D721Med (cell line): Measurements from ENCODE around the gene HK1.

Experiments
- DNase-seq: peaks from one replicate; pipeline ENCODE4 v3.0.0; 2011; ENCODE audit warnings: low spot score; ENCODE audit not compliant: insufficient read length
- FAIRE-seq: peaks from 2 replicates; lab custom pipeline; 2011; peaks lifted over from hg19 to GRCh38; lab: Jason Lieb, UNC
- TF ChIP-seq, protein P1 (sequence below): IDR thresholded peaks from 2 replicates; pipeline ENCODE4 v1.5.1; 2012; ENCODE audit warnings: mild to moderate bottlenecking, control low read depth; ENCODE audit not compliant: insufficient read depth; ENCODE audit errors: missing control alignments

HK1 gene

DNA sequence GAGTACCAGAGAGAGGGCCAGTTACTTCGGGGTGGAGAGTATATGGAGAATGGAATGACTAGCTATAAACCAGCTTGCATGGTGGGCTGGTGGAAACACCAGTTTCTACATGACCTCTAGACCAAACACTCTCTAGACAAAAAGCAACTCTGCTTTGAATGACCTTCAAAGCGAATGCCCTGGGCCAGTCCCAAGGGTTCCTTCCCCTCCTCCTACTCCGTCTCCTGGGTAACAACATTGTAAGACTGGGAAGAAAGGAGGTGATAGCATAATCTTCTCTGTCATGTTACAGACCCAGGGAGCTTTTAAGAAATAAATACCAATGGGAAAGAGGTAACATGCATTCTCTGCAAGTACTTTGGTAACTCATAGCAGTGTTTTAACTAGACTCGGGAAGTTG is 7.4 kb downstream of the HK1 start:
- DNase-seq (no peak), FAIRE-seq (no peak)

DNA sequence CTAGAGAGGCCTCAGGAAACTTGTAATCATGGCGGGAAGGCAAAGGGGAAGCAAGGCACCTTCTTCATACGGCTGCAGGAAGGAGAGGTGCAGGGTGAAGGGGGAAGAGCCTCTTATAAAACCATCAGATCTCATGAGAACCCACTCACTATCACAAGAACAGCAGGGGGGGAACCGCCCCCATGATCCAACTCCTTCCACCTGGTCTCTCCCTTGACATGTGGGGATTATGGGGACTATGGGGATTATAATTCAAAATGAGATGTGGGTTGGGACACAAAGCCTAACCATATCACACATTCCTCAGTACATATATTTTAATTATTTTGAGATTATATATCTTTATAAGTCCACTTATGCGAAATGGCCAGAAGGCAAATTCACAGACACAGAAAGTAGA is 8.9 kb downstream of the HK1 start:
- FAIRE-seq (no peak), DNase-seq (no peak)
- TF ChIP-seq, protein P1, sequence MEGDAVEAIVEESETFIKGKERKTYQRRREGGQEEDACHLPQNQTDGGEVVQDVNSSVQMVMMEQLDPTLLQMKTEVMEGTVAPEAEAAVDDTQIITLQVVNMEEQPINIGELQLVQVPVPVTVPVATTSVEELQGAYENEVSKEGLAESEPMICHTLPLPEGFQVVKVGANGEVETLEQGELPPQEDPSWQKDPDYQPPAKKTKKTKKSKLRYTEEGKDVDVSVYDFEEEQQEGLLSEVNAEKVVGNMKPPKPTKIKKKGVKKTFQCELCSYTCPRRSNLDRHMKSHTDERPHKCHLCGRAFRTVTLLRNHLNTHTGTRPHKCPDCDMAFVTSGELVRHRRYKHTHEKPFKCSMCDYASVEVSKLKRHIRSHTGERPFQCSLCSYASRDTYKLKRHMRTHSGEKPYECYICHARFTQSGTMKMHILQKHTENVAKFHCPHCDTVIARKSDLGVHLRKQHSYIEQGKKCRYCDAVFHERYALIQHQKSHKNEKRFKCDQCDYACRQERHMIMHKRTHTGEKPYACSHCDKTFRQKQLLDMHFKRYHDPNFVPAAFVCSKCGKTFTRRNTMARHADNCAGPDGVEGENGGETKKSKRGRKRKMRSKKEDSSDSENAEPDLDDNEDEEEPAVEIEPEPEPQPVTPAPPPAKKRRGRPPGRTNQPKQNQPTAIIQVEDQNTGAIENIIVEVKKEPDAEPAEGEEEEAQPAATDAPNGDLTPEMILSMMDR = no peak

More for the DNA sequence above, 7.4 kb downstream of the HK1 start:
- TF ChIP-seq, protein P1 = no peak

DNA sequence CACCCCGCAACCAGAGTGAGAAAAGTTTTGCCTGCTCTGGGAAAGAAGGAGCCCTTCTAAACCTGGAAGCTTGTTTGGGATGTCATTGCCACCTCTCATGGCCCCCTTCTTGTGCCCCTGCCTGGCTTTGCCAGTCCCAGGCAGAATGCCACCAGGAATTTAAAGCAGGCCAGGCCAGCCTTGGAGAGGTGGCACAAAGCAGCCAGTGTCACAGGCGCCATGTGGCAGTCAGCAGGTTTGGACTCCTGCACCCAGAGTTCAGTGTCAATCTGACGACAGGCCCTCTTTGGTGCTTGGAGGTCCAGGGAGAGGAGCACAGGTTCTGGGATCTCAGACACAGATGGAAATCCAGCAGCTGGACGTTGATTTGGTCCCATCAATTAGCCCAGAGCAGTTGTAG is 12.7 kb downstream of the HK1 start:
- DNase-seq = no peak
- FAIRE-seq = no peak

DNA sequence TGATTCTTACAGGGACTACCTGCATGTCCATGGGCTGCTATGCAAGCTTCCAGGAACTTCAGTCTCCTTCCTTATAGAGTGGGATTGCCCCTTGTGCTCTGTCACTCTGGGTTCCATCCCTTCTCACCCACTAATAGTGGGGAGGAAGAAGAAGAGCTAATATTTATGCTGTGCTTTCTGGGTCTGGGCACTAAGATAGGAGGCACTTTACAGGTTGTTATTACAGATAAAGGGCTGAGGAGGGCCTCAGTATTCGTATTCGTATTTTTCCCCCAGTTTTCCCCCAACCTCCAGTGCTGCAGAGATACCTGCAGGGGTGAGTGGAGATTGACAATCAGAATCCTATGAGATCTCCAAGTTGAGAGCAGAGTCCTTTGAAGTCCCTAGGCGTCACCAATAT is 14.2 kb downstream of the HK1 start:
- TF ChIP-seq, protein P1 = no peak
- DNase-seq (no peak), FAIRE-seq (no peak)

More for the DNA sequence above, 12.7 kb downstream of the HK1 start:
- TF ChIP-seq, protein P1 = no peak

DNA sequence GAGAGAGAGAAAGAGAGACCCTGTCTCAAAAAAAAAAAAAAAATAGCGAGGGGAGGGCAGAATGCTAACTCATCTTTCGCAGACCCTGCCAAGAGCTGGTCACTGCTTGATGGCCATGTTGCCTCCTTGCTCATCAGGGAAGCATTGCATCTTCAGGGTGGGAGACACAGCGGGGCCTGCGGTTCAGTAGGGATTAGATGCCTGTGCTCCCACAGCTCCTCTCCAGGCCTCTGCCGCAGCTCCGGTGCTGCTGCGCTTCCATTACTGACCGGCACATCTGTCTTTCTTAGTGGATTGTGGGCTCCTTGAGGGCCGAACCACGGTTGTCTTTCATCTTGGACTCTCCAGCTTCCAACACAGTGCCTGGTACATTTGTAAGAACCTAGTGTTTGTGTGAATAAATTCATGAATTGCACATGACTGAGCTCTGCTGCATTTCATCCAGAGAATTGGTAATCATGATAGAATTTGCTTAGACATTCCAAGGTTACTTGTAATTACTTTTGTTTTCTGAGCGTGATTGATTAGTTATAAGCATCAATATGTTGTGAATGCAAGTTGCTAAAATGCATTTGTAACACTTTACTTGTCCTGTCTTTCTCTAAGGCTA is 16.8 kb downstream of the HK1 start:
- FAIRE-seq = no peak
- DNase-seq = no peak
- TF ChIP-seq, protein P1 = no peak

DNA sequence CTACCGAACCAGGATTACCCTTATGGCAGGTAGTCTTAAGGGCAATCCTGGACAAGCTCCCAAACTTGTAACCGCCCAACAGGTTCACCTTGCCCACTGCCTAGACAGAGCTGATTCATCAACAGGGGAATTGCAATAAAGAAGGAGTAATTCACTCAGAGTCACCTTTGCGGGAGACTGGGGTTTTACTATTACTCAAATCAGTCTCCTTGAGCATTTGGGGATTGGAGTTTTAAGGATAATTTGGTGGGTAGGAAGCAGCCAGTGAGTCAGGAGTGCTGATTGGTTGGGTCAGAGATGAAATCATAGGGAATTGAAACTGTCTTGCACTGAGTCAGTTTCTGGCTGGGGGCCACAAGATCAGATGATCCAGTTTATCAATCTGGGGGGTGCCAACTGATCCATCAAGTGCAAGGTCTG is 25.3 kb downstream of the HK1 start:
- DNase-seq (no peak), FAIRE-seq (no peak)
- TF ChIP-seq, protein P1 = no peak

DNA sequence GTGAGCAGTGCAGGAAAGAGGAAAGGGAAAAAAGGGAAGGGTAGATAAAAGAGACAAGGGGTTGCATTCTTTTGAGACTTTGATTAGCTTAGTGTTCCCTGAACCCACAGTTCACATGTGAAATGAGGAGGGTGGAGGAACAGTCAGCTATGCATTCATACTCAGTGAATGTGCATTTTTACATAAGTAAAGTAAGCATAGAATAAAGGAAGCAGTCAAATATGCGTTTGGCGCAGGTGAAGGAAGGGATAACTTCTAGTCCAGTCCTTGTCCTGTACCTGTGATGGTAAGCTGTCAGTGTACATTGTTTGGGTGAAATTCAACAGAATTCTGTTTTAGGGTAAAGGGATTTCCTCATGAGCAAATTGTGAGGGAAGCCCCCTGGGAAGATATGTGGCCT is 28.1 kb downstream of the HK1 start:
- TF ChIP-seq, protein P1 = no peak
- FAIRE-seq (no peak), DNase-seq (no peak)
